Measurements from ENCODE around the gene PCDHGC4.

- TF ChIP-seq POLR2A (IDR thresholded peaks at IDR 0.05) = no peak
- TF ChIP-seq CTCF (IDR thresholded peaks at IDR 0.05) = no peak
Measured at GRCh38 chr5:141508440-141508797, 23.6 kb downstream of the PCDHGC4 start.

Measured in uterus (tissue), 2 donors.